WTC11 (cell line): ENCODE measurements around the gene PXMP2.

Experiments used
- ESRRA ChIP-seq: sonication (generic); formaldehyde crosslinking; IDR thresholded peaks from 2 replicates; pipeline ENCODE4 v1.8.1; 2022; ENCODE audit warnings: mild to moderate bottlenecking, missing genetic modification reagents, borderline replicate concordance
- TF ChIP-seq, protein P1 (sequence below): fragments of 200-600 bp; IDR thresholded peaks from 2 replicates; pipeline ENCODE4 v1.8.0; 2022; ENCODE audit warnings: antibody characterized with exemption
- TF ChIP-seq, protein P2 (sequence below): sonication (generic); formaldehyde crosslinking; IDR thresholded peaks from 2 replicates; pipeline ENCODE4 v1.8.1; 2023; ENCODE audit warnings: mild to moderate bottlenecking, missing genetic modification reagents, moderate library complexity

GRCh38 chr12:132641811-132642650 is 45.4 kb upstream of the PXMP2 start:
- TF ChIP-seq, protein P1, sequence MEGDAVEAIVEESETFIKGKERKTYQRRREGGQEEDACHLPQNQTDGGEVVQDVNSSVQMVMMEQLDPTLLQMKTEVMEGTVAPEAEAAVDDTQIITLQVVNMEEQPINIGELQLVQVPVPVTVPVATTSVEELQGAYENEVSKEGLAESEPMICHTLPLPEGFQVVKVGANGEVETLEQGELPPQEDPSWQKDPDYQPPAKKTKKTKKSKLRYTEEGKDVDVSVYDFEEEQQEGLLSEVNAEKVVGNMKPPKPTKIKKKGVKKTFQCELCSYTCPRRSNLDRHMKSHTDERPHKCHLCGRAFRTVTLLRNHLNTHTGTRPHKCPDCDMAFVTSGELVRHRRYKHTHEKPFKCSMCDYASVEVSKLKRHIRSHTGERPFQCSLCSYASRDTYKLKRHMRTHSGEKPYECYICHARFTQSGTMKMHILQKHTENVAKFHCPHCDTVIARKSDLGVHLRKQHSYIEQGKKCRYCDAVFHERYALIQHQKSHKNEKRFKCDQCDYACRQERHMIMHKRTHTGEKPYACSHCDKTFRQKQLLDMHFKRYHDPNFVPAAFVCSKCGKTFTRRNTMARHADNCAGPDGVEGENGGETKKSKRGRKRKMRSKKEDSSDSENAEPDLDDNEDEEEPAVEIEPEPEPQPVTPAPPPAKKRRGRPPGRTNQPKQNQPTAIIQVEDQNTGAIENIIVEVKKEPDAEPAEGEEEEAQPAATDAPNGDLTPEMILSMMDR = no peak
- TF ChIP-seq ESRRA (CRISPR knock-in tag) = no peak
- TF ChIP-seq, protein P2, sequence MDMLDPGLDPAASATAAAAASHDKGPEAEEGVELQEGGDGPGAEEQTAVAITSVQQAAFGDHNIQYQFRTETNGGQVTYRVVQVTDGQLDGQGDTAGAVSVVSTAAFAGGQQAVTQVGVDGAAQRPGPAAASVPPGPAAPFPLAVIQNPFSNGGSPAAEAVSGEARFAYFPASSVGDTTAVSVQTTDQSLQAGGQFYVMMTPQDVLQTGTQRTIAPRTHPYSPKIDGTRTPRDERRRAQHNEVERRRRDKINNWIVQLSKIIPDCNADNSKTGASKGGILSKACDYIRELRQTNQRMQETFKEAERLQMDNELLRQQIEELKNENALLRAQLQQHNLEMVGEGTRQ (CRISPR knock-in tag) = no peak
